Hematopoietic multipotent progenitor cell treated with erythropoietin and hydrocortisone succinate and interleukin-3 and kit ligand, for 6 days (in vitro differentiated cells): ENCODE data around the gene RAI14.

ENCODE experiments used
- DNase-seq: peaks from one replicate; pipeline ENCODE4 v3.0.0-alpha.2; 2015

The RAI14 gene

GRCh38 chr5:34866989-34867471 is 210.9 kb downstream of the RAI14 start:
- DNase-seq: peak; percentile 54

- DNase-seq: no peak
Measured at GRCh38 chr5:34867660-34868059, 211.5 kb downstream of the RAI14 start.

DNA sequence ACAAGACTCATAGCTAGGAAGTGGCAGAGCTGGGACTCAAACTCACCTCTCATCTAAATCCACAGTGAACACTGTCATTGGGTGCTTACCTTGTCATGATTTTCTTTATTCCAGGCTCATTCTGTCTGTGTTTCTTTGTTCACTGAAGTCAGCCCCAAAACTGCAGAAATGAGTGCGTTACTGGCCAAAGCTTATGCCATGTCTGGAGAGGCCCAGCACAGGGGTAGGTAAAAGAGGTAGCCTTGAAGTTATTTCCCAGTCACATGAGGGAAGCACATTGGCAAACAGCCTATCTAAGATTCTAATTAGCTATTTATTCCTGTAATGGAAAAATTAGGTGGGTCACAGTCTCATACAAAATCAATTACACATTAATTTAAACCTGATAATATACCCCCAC is 212.7 kb downstream of the RAI14 start:
- no peak for DNase-seq

- DNase-seq: no peak
Measured at GRCh38 chr5:34869256-34869655, 213.1 kb downstream of the RAI14 start.

DNA sequence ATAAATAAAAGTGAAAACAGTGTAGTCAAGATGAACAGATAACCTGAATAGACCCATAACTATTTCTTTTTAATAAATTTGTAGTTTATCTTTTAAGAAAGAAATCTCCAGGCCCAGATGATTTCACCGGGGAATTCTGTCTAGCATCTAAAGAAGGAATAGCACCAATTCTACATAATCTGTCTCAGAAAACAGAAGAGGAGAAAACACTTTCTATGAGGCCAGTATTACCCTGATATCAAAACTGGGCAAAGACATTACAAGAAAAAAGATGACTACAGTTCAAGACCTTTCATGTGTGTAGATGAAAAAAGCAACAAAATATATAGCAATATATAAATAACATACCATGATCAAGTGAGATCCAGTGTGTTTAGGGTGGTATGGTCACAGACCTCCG is 214.3 kb downstream of the RAI14 start:
- DNase-seq: no peak

DNA sequence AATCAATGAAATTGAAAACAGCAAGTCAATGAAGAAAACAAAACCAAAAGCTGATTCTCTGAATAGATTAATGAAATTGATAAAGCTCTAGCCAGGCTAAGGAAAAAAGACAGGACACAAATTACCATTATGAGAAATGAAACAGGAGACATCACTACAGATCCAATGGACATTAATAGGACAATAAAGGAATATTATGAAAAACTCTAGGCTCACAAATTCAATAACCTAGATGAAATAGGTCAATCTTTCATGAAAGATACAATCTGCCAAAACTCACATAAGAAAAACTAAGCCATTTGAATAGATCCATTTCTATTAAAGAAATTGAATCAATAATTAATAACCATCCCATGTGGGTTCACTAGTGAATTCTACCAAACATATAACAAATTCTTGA is 220.1 kb downstream of the RAI14 start:
- DNase-seq: no peak

GRCh38 chr5:34881246-34881645 is 225.1 kb downstream of the RAI14 start:
- no peak for DNase-seq
